Mammary epithelial cell (primary cell): ENCODE data around the gene SHANK1.

ENCODE experiments used
- EZH2 ChIP-seq: IDR thresholded peaks from 2 replicates; pipeline ENCODE4 v1.6.1; 2012; ENCODE audit warnings: low read length, inconsistent platforms, borderline replicate concordance
- TF ChIP-seq, protein P1 (sequence below), 2 donors: IDR thresholded peaks in 1 of 2; conservative IDR thresholded peaks in 1 of 2; 2 replicates each; pipeline ENCODE4 v1.5.1; 2011 to 2012; ENCODE audit warnings: inconsistent platforms in 2 of 2, low read length in 2 of 2, mild to moderate bottlenecking in 2 of 2, control low read depth in 1 of 2, low read depth in 1 of 2; ENCODE audit not compliant: insufficient read depth in 1 of 2; ENCODE audit errors: extremely low read depth in 1 of 2

DNA sequence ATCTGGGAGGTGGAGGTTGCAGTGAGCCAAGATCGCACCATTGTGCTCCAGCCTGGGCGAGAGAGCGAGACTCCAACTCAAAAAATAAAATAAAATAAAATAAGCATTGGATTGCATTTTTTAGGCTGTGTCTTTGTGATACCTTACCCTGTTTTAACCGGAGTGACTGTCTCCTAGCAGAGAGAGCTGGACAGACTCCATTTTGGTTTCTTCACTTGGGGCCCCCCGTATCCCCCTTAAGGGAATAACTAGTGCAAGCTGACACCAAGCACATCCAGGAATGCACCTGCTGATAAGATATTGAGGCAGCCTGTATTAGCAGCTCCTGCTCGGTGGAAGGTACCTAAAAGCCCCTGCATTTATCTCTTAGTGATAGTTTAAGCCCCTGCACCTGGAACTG, 29.9 kb upstream of the SHANK1 start:
- TF ChIP-seq, protein P1, sequence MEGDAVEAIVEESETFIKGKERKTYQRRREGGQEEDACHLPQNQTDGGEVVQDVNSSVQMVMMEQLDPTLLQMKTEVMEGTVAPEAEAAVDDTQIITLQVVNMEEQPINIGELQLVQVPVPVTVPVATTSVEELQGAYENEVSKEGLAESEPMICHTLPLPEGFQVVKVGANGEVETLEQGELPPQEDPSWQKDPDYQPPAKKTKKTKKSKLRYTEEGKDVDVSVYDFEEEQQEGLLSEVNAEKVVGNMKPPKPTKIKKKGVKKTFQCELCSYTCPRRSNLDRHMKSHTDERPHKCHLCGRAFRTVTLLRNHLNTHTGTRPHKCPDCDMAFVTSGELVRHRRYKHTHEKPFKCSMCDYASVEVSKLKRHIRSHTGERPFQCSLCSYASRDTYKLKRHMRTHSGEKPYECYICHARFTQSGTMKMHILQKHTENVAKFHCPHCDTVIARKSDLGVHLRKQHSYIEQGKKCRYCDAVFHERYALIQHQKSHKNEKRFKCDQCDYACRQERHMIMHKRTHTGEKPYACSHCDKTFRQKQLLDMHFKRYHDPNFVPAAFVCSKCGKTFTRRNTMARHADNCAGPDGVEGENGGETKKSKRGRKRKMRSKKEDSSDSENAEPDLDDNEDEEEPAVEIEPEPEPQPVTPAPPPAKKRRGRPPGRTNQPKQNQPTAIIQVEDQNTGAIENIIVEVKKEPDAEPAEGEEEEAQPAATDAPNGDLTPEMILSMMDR (conservative IDR thresholded peaks at IDR 0.05 in 1 of 2, IDR thresholded peaks at IDR 0.05 in 1 of 2; ENCODE audit: extremely low read depth in 1 of 2, insufficient read depth in 1 of 2, low read depth in 1 of 2, low read length in 2 of 2) = no peak
- TF ChIP-seq EZH2 = no peak
